Measurements from ENCODE around the gene TRPM2. TPM values are rescaled to one million over a fixed set of nuclear protein-coding genes. Genes with fewer than 3 reads are reported as not detected.

The TRPM2 gene
- total and polyA plus RNA-seq, 3 experiments from 2014 or later = 1.9 to 2.6 (median 2.4) TPM

DNA sequence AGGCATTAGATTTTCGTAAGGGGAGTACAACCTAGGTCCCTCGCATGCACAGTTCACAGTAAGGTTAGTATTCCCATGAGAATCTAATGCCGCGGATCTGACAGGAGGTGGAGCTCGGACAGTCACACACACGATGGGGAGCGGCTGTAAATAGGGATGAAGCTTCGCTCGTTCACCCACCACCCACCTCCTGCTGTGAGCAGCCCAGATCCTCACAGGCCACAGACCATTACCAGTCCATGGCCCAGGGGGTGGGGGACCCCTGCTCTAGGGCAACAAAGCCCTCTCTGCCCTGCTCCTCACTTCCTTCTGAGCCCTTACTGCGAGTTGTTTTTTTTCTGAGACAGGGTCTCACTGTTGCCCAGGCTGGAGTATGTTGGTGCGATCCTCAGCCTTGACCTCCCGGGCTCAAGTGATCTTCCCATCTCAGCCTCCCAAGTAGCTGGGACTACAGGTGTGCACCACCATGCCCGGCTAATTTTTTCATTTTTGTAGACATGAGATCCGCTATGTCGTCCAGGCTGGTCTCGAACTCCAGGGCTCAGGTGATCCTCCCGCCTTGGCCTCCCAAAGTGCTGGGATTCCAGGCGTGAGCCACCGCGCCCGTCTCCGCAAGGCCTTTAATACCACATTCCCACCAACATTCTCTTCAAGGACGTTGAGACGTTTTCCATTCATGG lies 21.3 kb downstream of the TRPM2 start:
- H3K36me3 Mint-ChIP-seq = no peaks in the 10 kb centered on the region
- peaks cover 32% of the 10 kb centered on the region for H3K4me1 ChIP-seq (ENCODE audit: insufficient read depth, low read length)
- no peak for DNase-seq
- H3K27me3 Mint-ChIP-seq = peaks cover 0 to 9% of the 10 kb centered on the region in 2 donors
- H3K27ac Mint-ChIP-seq = peak overlapping the region in 5 of 8 donors; percentile 2 to 22 (median 5)
- no peaks in the 10 kb centered on the region for H3K36me3 ChIP-seq (ENCODE audit: insufficient read depth, low read length)
- ChIA-PET POLR2A (no interaction called here), CTCF (no interaction called here)
- H3K27me3 ChIP-seq (ENCODE audit: insufficient read depth, low read length, poor library complexity, severe bottlenecking) = peaks cover 8% of the 10 kb centered on the region
- H3K9me3 Mint-ChIP-seq = peaks cover 0 to 4% (median 0%) of the 10 kb centered on the region in 5 donors
- H3K4me1 Mint-ChIP-seq = peaks cover 27 to 33% (median 29%) of the 10 kb centered on the region in 3 donors
- peak overlapping the region; percentile 7 to 85 (median 60) for H3K4me3 Mint-ChIP-seq
- no peaks in the 10 kb centered on the region for H3K9me3 ChIP-seq (ENCODE audit: low read length)
- H3K27ac ChIP-seq (ENCODE audit: low read depth, low read length) = no peak overlapping the region
- no peak overlapping the region for H3K4me3 ChIP-seq (ENCODE audit: low read length)

DNA sequence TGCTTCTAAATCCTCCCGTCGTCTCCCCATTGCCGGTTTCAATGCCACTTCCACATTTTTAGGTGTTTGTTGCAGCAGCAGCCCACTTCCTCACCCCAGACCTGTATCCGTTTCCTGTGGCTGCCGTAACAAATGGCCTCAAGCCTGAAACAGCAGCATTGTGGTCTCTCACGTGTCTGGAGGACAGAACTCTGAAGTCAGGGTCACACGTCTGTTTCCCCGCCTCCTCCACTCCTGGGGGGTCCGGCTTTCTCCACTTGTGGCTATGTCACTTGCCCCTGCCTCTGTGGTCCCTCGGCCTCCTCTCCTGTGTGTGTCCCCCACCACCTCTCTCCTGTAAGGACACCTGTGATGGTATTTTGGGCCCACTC lies 21.8 kb downstream of the TRPM2 start:
- Histone ChIP-seq H3K36me3 (ENCODE audit: insufficient read depth, low read length) (no peaks in the 10 kb centered on the region), H3K4me1 (ENCODE audit: insufficient read depth, low read length) (peaks cover 32% of the 10 kb centered on the region), H3K27me3 (ENCODE audit: insufficient read depth, low read length, poor library complexity, severe bottlenecking) (peaks cover 8% of the 10 kb centered on the region), H3K27ac (ENCODE audit: low read depth, low read length) (no peak overlapping the region), H3K9me3 (ENCODE audit: low read length) (no peaks in the 10 kb centered on the region), H3K4me3 (ENCODE audit: low read length) (no peak overlapping the region)
- ChIA-PET POLR2A (no interaction called here), CTCF (no interaction called here)
- peak in 3 of 5 donors; percentile 19 to 58 (median 43) for DNase-seq
- peak overlapping the region in 7 of 8 donors; percentile 2 to 78 (median 12) for H3K27ac Mint-ChIP-seq
- peaks cover 0 to 4% (median 0%) of the 10 kb centered on the region in 5 donors for H3K9me3 Mint-ChIP-seq
- H3K36me3 Mint-ChIP-seq = no peaks in the 10 kb centered on the region
- peak overlapping the region; percentile 7 to 85 (median 60) for H3K4me3 Mint-ChIP-seq
- peaks cover 0 to 11% of the 10 kb centered on the region in 2 donors for H3K27me3 Mint-ChIP-seq
- H3K4me1 Mint-ChIP-seq = peaks cover 27 to 33% (median 29%) of the 10 kb centered on the region in 3 donors

DNA sequence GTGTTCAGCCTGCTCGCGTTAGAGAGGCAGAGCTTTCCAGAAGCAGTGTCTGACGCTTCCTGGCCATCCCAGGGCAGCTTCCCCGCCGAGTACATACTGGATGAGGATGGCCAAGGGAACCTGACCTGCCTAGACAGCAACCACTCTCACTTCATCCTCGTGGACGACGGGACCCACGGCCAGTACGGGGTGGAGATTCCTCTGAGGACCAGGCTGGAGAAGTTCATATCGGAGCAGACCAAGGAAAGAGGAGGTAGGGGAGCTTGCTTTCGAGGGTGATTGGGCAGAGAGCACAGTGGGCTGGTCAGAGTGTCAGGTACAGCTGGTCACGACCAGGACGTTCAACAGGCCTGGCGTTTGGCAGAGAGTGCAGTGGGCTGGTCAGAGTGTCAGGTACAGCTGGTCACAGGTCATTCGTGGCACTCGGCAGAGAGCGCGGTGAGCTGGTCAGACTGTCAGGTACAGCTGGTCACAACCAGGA lies 22.4 kb downstream of the TRPM2 start:
- Mint-ChIP-seq H3K27ac (peak overlapping the region in 2 of 8 donors; percentile 61 to 68), H3K9me3 (peaks cover 0 to 4% (median 0%) of the 10 kb centered on the region in 5 donors), H3K4me1 (peaks cover 27 to 33% (median 29%) of the 10 kb centered on the region in 3 donors), H3K27me3 (peaks cover 1 to 11% of the 10 kb centered on the region in 2 donors), H3K4me3 (peak overlapping the region in 6 of 7 donors; percentile 42 to 85 (median 68)), H3K36me3 (no peaks in the 10 kb centered on the region)
- CTCF ChIA-PET = no interaction called here
- Histone ChIP-seq H3K36me3 (ENCODE audit: insufficient read depth, low read length) (no peaks in the 10 kb centered on the region), H3K27ac (ENCODE audit: low read depth, low read length) (no peak overlapping the region), H3K9me3 (ENCODE audit: low read length) (no peaks in the 10 kb centered on the region), H3K4me1 (ENCODE audit: insufficient read depth, low read length) (peaks cover 32% of the 10 kb centered on the region), H3K27me3 (ENCODE audit: insufficient read depth, low read length, poor library complexity, severe bottlenecking) (peaks cover 8% of the 10 kb centered on the region), H3K4me3 (ENCODE audit: low read length) (no peak overlapping the region)
- POLR2A ChIA-PET = no interaction called here
- DNase-seq = no peak

DNA sequence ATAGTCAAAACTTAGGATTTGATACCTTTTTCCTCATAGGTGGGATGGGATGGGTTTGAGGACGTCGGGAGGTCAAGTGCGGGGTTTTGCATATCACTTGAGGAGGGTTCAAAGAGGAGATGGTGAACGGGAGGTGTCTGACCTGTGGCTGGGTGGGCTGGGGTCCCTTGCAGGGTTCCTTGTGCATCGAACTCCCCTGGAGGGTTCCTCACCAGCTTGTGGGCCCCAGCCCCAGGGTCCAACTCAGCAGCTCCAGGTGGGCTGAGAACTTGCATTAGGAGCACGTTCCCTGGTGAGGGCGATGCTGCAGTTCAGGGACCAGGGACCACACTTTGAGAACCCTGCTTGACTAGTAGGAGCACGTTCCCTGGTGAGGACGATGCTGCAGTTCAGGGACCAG lies 23.2 kb downstream of the TRPM2 start:
- Histone ChIP-seq H3K27me3 (ENCODE audit: insufficient read depth, low read length, poor library complexity, severe bottlenecking) (peaks cover 8% of the 10 kb centered on the region), H3K4me3 (ENCODE audit: low read length) (no peak overlapping the region), H3K4me1 (ENCODE audit: insufficient read depth, low read length) (peaks cover 32% of the 10 kb centered on the region), H3K36me3 (ENCODE audit: insufficient read depth, low read length) (no peaks in the 10 kb centered on the region), H3K27ac (ENCODE audit: low read depth, low read length) (no peak overlapping the region), H3K9me3 (ENCODE audit: low read length) (no peaks in the 10 kb centered on the region)
- Mint-ChIP-seq H3K27ac (peak overlapping the region in 1 of 8 donors; percentile 23), H3K27me3 (peaks cover 3 to 11% of the 10 kb centered on the region in 2 donors), H3K36me3 (no peaks in the 10 kb centered on the region), H3K4me1 (peaks cover 27 to 33% (median 29%) of the 10 kb centered on the region in 3 donors), H3K4me3 (peak overlapping the region in 1 of 7 donors; percentile 2), H3K9me3 (peaks cover 0 to 4% (median 0%) of the 10 kb centered on the region in 5 donors)
- POLR2A ChIA-PET = no interaction called here
- CTCF ChIA-PET = no interaction called here
- DNase-seq = no peak

DNA sequence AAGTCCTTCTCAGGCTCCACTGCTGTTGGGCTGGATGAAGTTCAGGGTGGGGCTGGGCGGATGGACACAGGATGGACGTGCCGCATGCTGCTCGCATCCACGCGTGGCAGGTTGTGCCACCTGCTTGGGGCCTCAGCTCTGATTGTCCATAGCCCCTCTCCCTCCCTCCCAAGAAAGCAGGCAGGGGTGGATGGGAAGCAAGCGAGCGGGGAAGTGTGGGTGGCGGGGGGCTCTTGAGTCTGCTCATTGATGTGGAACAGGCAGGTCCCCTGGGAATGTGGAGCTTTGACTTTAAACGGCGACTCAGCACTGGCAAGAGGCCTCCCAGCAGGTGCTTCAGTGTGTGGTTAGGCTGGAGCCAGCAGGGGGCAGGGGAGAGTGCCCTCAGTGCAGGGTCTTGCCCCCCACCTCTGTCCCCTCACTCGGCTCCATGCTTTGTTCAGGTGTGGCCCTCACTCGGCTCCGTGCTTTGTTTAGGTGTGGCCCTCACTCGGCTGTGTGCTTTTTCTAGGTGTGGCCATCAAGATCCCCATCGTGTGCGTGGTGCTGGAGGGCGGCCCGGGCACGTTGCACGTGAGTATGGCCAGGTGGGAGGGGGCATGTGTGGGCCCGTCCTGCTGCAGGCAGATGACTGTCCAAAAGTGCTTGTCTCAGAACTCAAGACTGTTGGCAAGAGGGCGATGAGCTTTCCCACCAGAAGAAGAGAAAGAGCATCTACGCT lies 23.9 kb downstream of the TRPM2 start:
- Mint-ChIP-seq H3K4me3 (peak overlapping the region in 1 of 7 donors; percentile 56), H3K27ac (peak overlapping the region in 1 of 8 donors; percentile 70), H3K4me1 (peaks cover 27 to 33% (median 29%) of the 10 kb centered on the region in 3 donors), H3K27me3 (peaks cover 3 to 12% of the 10 kb centered on the region in 2 donors), H3K36me3 (peaks cover 1 to 5% (median 3%) of the 10 kb centered on the region in 3 donors), H3K9me3 (peaks cover 0 to 8% (median 3%) of the 10 kb centered on the region in 5 donors)
- Histone ChIP-seq H3K9me3 (ENCODE audit: low read length) (no peaks in the 10 kb centered on the region), H3K27me3 (ENCODE audit: insufficient read depth, low read length, poor library complexity, severe bottlenecking) (peaks cover 8% of the 10 kb centered on the region), H3K27ac (ENCODE audit: low read depth, low read length) (no peak overlapping the region), H3K4me1 (ENCODE audit: insufficient read depth, low read length) (peaks cover 32% of the 10 kb centered on the region), H3K4me3 (ENCODE audit: low read length) (no peak overlapping the region), H3K36me3 (ENCODE audit: insufficient read depth, low read length) (no peaks in the 10 kb centered on the region)
- POLR2A ChIA-PET = no interaction called here
- CTCF ChIA-PET = no interaction called here
- DNase-seq = no peak

DNA sequence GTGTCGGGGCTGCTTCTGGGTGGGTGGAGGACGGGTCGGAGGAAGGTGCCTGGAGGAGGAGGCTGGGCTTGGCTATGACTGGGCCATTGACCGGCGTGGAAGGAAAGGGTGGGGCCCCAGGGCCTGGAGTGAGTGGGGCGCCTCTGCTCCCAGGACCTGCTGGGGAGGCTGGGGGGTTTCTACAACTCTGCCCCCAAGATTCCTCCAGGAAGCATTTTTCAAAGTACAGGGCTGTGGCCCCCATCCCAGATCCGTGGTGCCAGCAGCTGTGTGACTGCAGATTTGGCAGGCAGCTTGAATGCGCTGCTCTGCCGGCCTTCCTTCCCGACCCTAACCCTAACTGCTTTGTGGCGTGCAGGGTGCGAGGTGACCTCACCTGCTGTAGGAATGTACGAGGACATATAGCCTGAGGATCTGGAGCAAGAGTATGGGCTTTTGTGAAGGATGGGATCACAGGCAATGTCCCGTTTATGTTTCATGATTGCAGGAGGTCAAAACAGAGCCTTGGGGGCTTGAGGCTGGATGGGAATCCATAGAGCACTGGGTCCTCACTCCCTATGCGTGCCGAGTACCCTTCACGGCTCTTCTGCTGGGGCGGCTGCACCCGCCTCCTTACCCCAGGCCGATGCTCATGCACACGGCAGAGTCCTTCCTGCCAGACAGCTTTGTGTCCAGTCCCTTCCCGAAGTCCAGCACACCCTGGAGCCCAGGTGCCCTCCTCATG lies 24.7 kb downstream of the TRPM2 start:
- Histone ChIP-seq H3K27ac (ENCODE audit: low read depth, low read length) (no peak overlapping the region), H3K9me3 (ENCODE audit: low read length) (no peaks in the 10 kb centered on the region), H3K27me3 (ENCODE audit: insufficient read depth, low read length, poor library complexity, severe bottlenecking) (peaks cover 8% of the 10 kb centered on the region), H3K4me3 (ENCODE audit: low read length) (no peak overlapping the region), H3K4me1 (ENCODE audit: insufficient read depth, low read length) (peaks cover 32% of the 10 kb centered on the region), H3K36me3 (ENCODE audit: insufficient read depth, low read length) (no peaks in the 10 kb centered on the region)
- H3K27ac Mint-ChIP-seq = no peak overlapping the region
- peaks cover 1 to 7% (median 3%) of the 10 kb centered on the region in 3 donors for H3K36me3 Mint-ChIP-seq
- DNase-seq = no peak
- peaks cover 3 to 12% of the 10 kb centered on the region in 2 donors for H3K27me3 Mint-ChIP-seq
- ChIA-PET CTCF (no interaction called here), POLR2A (no interaction called here)
- peaks cover 0 to 8% (median 3%) of the 10 kb centered on the region in 5 donors for H3K9me3 Mint-ChIP-seq
- no peak overlapping the region for H3K4me3 Mint-ChIP-seq
- H3K4me1 Mint-ChIP-seq = peaks cover 27 to 33% (median 29%) of the 10 kb centered on the region in 3 donors

DNA sequence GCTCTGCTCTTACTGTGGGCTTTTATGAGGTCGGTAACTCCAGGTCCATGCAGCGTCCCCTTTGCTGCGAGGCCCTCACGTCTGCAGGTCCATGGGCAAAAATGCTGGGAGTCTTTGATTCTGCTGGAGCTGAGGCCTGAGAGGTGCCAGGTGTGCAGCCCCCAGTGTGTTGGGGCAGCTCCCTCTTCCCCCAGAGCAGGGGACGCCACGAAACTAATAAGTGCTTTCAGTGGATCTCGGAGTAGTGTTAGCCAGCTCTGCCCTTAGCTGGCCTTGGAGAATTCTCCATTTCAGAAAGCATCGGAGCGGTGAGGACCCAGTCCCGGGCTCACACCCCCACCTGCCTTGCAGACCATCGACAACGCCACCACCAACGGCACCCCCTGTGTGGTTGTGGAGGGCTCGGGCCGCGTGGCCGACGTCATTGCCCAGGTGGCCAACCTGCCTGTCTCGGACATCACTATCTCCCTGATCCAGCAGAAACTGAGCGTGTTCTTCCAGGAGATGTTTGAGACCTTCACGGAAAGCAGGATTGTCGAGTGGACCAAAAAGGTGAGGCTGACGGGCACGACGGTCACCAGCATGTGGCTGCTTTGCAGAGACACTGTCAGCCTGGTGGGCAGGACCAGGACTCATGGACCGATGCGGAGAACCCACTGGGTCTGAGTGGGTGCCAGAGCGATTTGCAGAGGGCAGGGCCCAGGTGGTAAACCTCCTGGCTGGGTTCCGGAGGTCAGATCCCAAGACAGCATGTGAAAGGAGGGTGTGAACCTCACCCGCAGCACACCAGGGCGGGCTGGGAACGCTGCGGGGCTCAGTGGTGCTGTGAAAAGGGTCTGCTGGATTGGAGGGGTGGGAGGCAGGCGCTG lies 25.5 kb downstream of the TRPM2 start:
- ChIA-PET POLR2A (no interaction called here), CTCF (no interaction called here)
- Histone ChIP-seq H3K36me3 (ENCODE audit: insufficient read depth, low read length) (no peaks in the 10 kb centered on the region), H3K4me1 (ENCODE audit: insufficient read depth, low read length) (peaks cover 27% of the 10 kb centered on the region), H3K27ac (ENCODE audit: low read depth, low read length) (no peak overlapping the region), H3K9me3 (ENCODE audit: low read length) (no peaks in the 10 kb centered on the region), H3K27me3 (ENCODE audit: insufficient read depth, low read length, poor library complexity, severe bottlenecking) (peaks cover 8% of the 10 kb centered on the region), H3K4me3 (ENCODE audit: low read length) (no peak overlapping the region)
- Mint-ChIP-seq H3K9me3 (peaks cover 5 to 12% (median 9%) of the 10 kb centered on the region in 5 donors), H3K36me3 (peaks cover 3 to 15% (median 3%) of the 10 kb centered on the region in 3 donors), H3K4me3 (no peak overlapping the region), H3K4me1 (peaks cover 22 to 27% (median 24%) of the 10 kb centered on the region in 3 donors), H3K27ac (no peak overlapping the region), H3K27me3 (peaks cover 3 to 12% of the 10 kb centered on the region in 2 donors)
- no peak for DNase-seq

Data from CD8-positive, alpha-beta memory T cell (primary cell).